Left lung (tissue), 10 donors: ENCODE measurements around the gene SYNDIG1L. TPM values are rescaled to one million over a fixed set of nuclear protein-coding genes. Genes with fewer than 3 reads are reported as not detected.

Source experiments
- ATAC-seq: fragments of 200-7000 bp; cut with Tn5 transposase; one replicate; pipeline ENCODE4 v1.9.1; 2020; ENCODE audit warnings: moderate library complexity
- DNase-seq, 4 donors: peaks; one replicate each; pipeline ENCODE4 v3.0.0-alpha.2; 2013 to 2020
- H3K27ac ChIP-seq, 2 donors: fragments of 200-600 bp; sonication (generic) in 1 of 2; one replicate each; pipeline versions ENCODE4 v1.5.0 to v1.8.0; 2020 to 2021
- H3K27me3 ChIP-seq, 2 donors: fragments of 200-600 bp; sonication (generic) in 1 of 2; one replicate each; pipeline versions ENCODE4 v1.5.0 to v1.8.0; 2020 to 2021
- H3K36me3 ChIP-seq, 2 donors: fragments of 200-600 bp; sonication (generic) in 1 of 2; one replicate each; pipeline versions ENCODE4 v1.5.0 to v1.8.0; 2020 to 2021
- H3K4me1 ChIP-seq, 2 donors: fragments of 200-600 bp; one replicate each; pipeline ENCODE4 v1.8.0; 2021
- H3K4me3 ChIP-seq, 2 donors: fragments of 200-600 bp; sonication (generic) in 1 of 2; one replicate each; pipeline versions ENCODE4 v1.5.0 to v1.8.0; 2020 to 2021; ENCODE audit warnings: mild to moderate bottlenecking in 1 of 2
- H3K9me3 ChIP-seq, 2 donors: fragments of 200-600 bp; sonication (generic) in 1 of 2; one replicate each; pipeline versions ENCODE4 v1.5.0 to v1.8.0; 2020 to 2021
- CTCF ChIP-seq, 2 donors: fragments of 200-600 bp; sonication (generic) in 1 of 2; IDR thresholded peaks; one replicate each; pipeline versions ENCODE4 v1.5.0 to v1.8.0; 2021; ENCODE audit warnings: antibody characterized with exemption in 2 of 2
- intact Hi-C, 2 donors: fragments of 100-400 bp; cut with DNase I; formaldehyde crosslinking; loops; one replicate each; pipeline versions ENCODE4 v1.11.2 to v1.14.2; 2022
- polyA plus RNA-seq, 6 donors: library from polyadenylated mRNA; unstranded; fragments of 120-200 nt; gene quantifications; one replicate each; pipeline ENCODE4 v1.2.1, GENCODE V29; 2013; ENCODE audit not compliant: insufficient read length in 6 of 6
- total RNA-seq, 2 donors: library from RNA; stranded (reverse); fragmentation: NEBNext Ultra II Directional; extraction: Animal tissue kit (Norgen Biotek cat#: 25700); gene quantifications; one replicate each; pipeline ENCODE4 v1.2.1, GENCODE V29; 2021
- donor health status: DM: no; HTN: yes; CAD: no.
- donor health status: DM: no; HTN: no; CAD: no.

SYNDIG1L gene
- total and polyA plus RNA-seq, 8 donors: 0.37 to 0.87 (median 0.59) TPM

GRCh38 chr14:74424606-74425005, 1.4 kb downstream of the SYNDIG1L start:
- no peak for TF ChIP-seq CTCF (IDR thresholded peaks at IDR 0.05)
- Histone ChIP-seq H3K36me3 (no peaks in the 10 kb centered on the region), H3K4me1 (peaks cover 0 to 4% of the 10 kb centered on the region in 2 donors), H3K9me3 (no peaks in the 10 kb centered on the region), H3K27me3 (peaks cover 0 to 45% of the 10 kb centered on the region in 2 donors), H3K27ac (no peak overlapping the region), H3K4me3 (no peak overlapping the region)
- DNase-seq (no peak), ATAC-seq (no peak)
- intact Hi-C loops: no loop called here

GRCh38 chr14:74423246-74423645, 2.8 kb downstream of the SYNDIG1L start:
- no peak for TF ChIP-seq CTCF (IDR thresholded peaks at IDR 0.05)
- intact Hi-C loops: no loop called here
- no peak overlapping the region for H3K4me3 ChIP-seq
- ATAC-seq (no peak), DNase-seq (no peak)
- H3K36me3 ChIP-seq: no peaks in the 10 kb centered on the region
- H3K4me1 ChIP-seq: peaks cover 0 to 4% of the 10 kb centered on the region in 2 donors
- no peaks in the 10 kb centered on the region for H3K9me3 ChIP-seq
- peaks cover 0 to 56% of the 10 kb centered on the region in 2 donors for H3K27me3 ChIP-seq
- H3K27ac ChIP-seq: no peak overlapping the region

- Histone ChIP-seq H3K4me3 (no peak overlapping the region), H3K4me1 (peaks cover 0 to 4% of the 10 kb centered on the region in 2 donors), H3K27ac (no peak overlapping the region), H3K36me3 (no peaks in the 10 kb centered on the region), H3K9me3 (no peaks in the 10 kb centered on the region), H3K27me3 (peaks cover 0 to 61% of the 10 kb centered on the region in 2 donors)
- ATAC-seq (no peak), DNase-seq (no peak)
- intact Hi-C loops: no loop called here
- no peak for TF ChIP-seq CTCF (IDR thresholded peaks at IDR 0.05)
Measured at GRCh38 chr14:74421981-74422380, 4.0 kb downstream of the SYNDIG1L start.

- DNase-seq: no peak
- Histone ChIP-seq H3K27me3 (peaks cover 0 to 37% of the 10 kb centered on the region in 2 donors), H3K27ac (no peak overlapping the region), H3K4me1 (no peaks in the 10 kb centered on the region), H3K9me3 (no peaks in the 10 kb centered on the region), H3K4me3 (no peak overlapping the region), H3K36me3 (no peaks in the 10 kb centered on the region)
- no peak for TF ChIP-seq CTCF (IDR thresholded peaks at IDR 0.05)
- intact Hi-C loops: no loop called here
- no peak for ATAC-seq
Measured at GRCh38 chr14:74419086-74419485, 6.9 kb downstream of the SYNDIG1L start.

GRCh38 chr14:74418031-74418430, 8.0 kb downstream of the SYNDIG1L start:
- intact Hi-C loops: no loop called here
- Histone ChIP-seq H3K4me1 (no peaks in the 10 kb centered on the region), H3K27me3 (peaks cover 0 to 37% of the 10 kb centered on the region in 2 donors), H3K36me3 (no peaks in the 10 kb centered on the region), H3K9me3 (no peaks in the 10 kb centered on the region), H3K27ac (no peak overlapping the region), H3K4me3 (no peak overlapping the region)
- ATAC-seq (no peak), DNase-seq (no peak)
- TF ChIP-seq CTCF (IDR thresholded peaks at IDR 0.05): no peak
